Liver (tissue), 9 donors: ENCODE results near the gene ZNF341. TPM values are rescaled to one million over a fixed set of nuclear protein-coding genes. Genes with fewer than 3 reads are reported as not detected.

ENCODE experiments used
- DNase-seq: peaks from one replicate; pipeline ENCODE4 v3.0.0-alpha.2; 2017; ENCODE audit warnings: low spot score
- H3K27ac ChIP-seq, 2 donors: one replicate each; pipeline ENCODE4 v1.7.0; 2013; ENCODE audit warnings: inconsistent platforms in 2 of 2, low read length in 2 of 2, control low read depth in 1 of 2, low read depth in 1 of 2, mild to moderate bottlenecking in 1 of 2
- H3K27me3 ChIP-seq, 4 donors: one replicate each; pipeline versions ENCODE4 v1.6.1 to v1.7.0; 2013; ENCODE audit warnings: low read length in 3 of 4, inconsistent platforms in 1 of 4, mild to moderate bottlenecking in 1 of 4, moderate library complexity in 1 of 4; ENCODE audit not compliant: control insufficient read depth in 4 of 4, insufficient read depth in 4 of 4
- H3K36me3 ChIP-seq, 4 donors: one replicate each; pipeline versions ENCODE4 v1.6.1 to v1.7.0; 2013; ENCODE audit warnings: low read length in 3 of 4, mild to moderate bottlenecking in 3 of 4, low read depth in 1 of 4, moderate library complexity in 1 of 4; ENCODE audit not compliant: control insufficient read depth in 4 of 4, insufficient read depth in 3 of 4
- H3K4me1 ChIP-seq, 4 donors: one replicate each; pipeline versions ENCODE4 v1.6.1 to v1.7.0; 2013; ENCODE audit warnings: low read length in 3 of 4, mild to moderate bottlenecking in 3 of 4, moderate library complexity in 1 of 4; ENCODE audit not compliant: control insufficient read depth in 4 of 4, insufficient read depth in 4 of 4
- H3K4me3 ChIP-seq, 3 donors: one replicate each; pipeline versions ENCODE4 v1.6.1 to v1.7.0; 2013; ENCODE audit warnings: low read length in 3 of 3, control low read depth in 1 of 3, low read depth in 1 of 3, mild to moderate bottlenecking in 1 of 3
- H3K9ac ChIP-seq, 2 donors: one replicate each; pipeline ENCODE4 v1.7.0; 2013; ENCODE audit warnings: low read length in 2 of 2, mild to moderate bottlenecking in 2 of 2, moderate library complexity in 2 of 2, control low read depth in 1 of 2, low read depth in 1 of 2
- H3K9me3 ChIP-seq, 4 donors: one replicate each; pipeline versions ENCODE4 v1.6.1 to v1.7.0; 2013; ENCODE audit warnings: low read length in 3 of 4; ENCODE audit not compliant: control insufficient read depth in 4 of 4
- CTCF ChIP-seq: fragments of 150-350 bp; IDR thresholded peaks from 2 replicates; pipeline ENCODE4 v1.5.1; 2017; ENCODE audit warnings: improper control_type of control experiment, low read depth, low read length; ENCODE audit not compliant: missing input control
- EGR1 ChIP-seq, 2 donors: IDR thresholded peaks; 2 replicates each; pipeline ENCODE4 v1.6.1; 2016 to 2018; ENCODE audit warnings: antibody characterized with exemption in 2 of 2, low read depth in 2 of 2
- FOXA1 ChIP-seq: IDR thresholded peaks from 2 replicates; pipeline ENCODE4 v1.6.1; 2016; ENCODE audit warnings: antibody characterized with exemption
- FOXA2 ChIP-seq: IDR thresholded peaks from 2 replicates; pipeline ENCODE4 v1.6.1; 2016; ENCODE audit warnings: antibody characterized with exemption
- GABPA ChIP-seq, 2 donors: IDR thresholded peaks in 1 of 2; conservative IDR thresholded peaks in 1 of 2; 2 replicates each; pipeline ENCODE4 v1.6.1; 2016; ENCODE audit warnings: antibody characterized with exemption in 2 of 2, mild to moderate bottlenecking in 1 of 2, moderate library complexity in 1 of 2
- HNF4A ChIP-seq, 2 donors: conservative IDR thresholded peaks; 2 replicates each; pipeline ENCODE4 v1.6.1; 2016; ENCODE audit warnings: antibody characterized with exemption in 2 of 2, mild to moderate bottlenecking in 2 of 2
- HNF4G ChIP-seq: IDR thresholded peaks from 2 replicates; pipeline ENCODE4 v1.6.1; 2016; ENCODE audit warnings: antibody characterized with exemption
- JUND ChIP-seq, 2 donors: IDR thresholded peaks; 2 replicates each; pipeline ENCODE4 v1.6.1; 2016; ENCODE audit warnings: antibody characterized with exemption in 2 of 2
- NR2F2 ChIP-seq: IDR thresholded peaks from 2 replicates; pipeline ENCODE4 v1.6.1; 2016; ENCODE audit warnings: antibody characterized with exemption
- RAD21 ChIP-seq, 2 donors: IDR thresholded peaks; 2 replicates each; pipeline ENCODE4 v1.6.1; 2016; ENCODE audit warnings: antibody characterized with exemption in 2 of 2, mild to moderate bottlenecking in 2 of 2
- RXRA ChIP-seq, 2 donors: IDR thresholded peaks; 2 replicates each; pipeline ENCODE4 v1.6.1; 2017 to 2018; ENCODE audit warnings: antibody characterized with exemption in 2 of 2, mild to moderate bottlenecking in 1 of 2
- SP1 ChIP-seq: IDR thresholded peaks from 2 replicates; pipeline ENCODE4 v1.6.1; 2018; ENCODE audit warnings: antibody characterized with exemption, mild to moderate bottlenecking
- TAF1 ChIP-seq: conservative IDR thresholded peaks from 2 replicates; pipeline ENCODE4 v1.6.1; 2016; ENCODE audit warnings: antibody characterized with exemption, mild to moderate bottlenecking
- YY1 ChIP-seq: IDR thresholded peaks from 2 replicates; pipeline ENCODE4 v1.6.1; 2016; ENCODE audit warnings: antibody characterized with exemption, mild to moderate bottlenecking
- ZBTB33 ChIP-seq: IDR thresholded peaks from 2 replicates; pipeline ENCODE4 v1.6.1; 2016; ENCODE audit warnings: antibody characterized with exemption
- WGBS: extraction: QIAGEN DNeasy Blood & Tissue Kit; methylation state at CpG from one replicate; pipeline ENCODE4 v1.1.7; 2013; 5-methylcytosine and 5-hydroxymethylcytosine counted together
- polyA plus RNA-seq, 2 donors: library from polyadenylated mRNA; stranded (reverse) in 1 of 2; unstranded in 1 of 2; fragments of 200-250 nt in 1 of 2; fragments of >200 nt in 1 of 2; fragmentation: Nextera tagmentation in 1 of 2; extraction: Ambion mirVana in 1 of 2; gene quantifications; one replicate each; pipeline versions ENCODE4 v1.2.1 to v1.2.3, GENCODE V29; 2013 to 2015
- total RNA-seq, 2 donors: library from RNA; depleted of rRNA; stranded (reverse); fragments of >200 nt; gene quantifications; one replicate each; pipeline ENCODE4 v1.2.3, GENCODE V29; 2014
- TF ChIP-seq, protein P1 (sequence below): IDR thresholded peaks from 2 replicates; pipeline ENCODE4 v1.6.1; 2016; ENCODE audit warnings: antibody characterized with exemption, mild to moderate bottlenecking
- TF ChIP-seq, protein P2 (sequence below): IDR thresholded peaks from 2 replicates; pipeline ENCODE4 v1.6.1; 2016; ENCODE audit warnings: antibody characterized with exemption
- TF ChIP-seq, protein P3 (sequence below): IDR thresholded peaks from 2 replicates; pipeline ENCODE4 v1.6.1; 2016; ENCODE audit warnings: antibody characterized with exemption
- donor health status: healthy.
- donor health status: healthy.
- donor health status: healthy.
- donor health status: healthy.
- donor health status: healthy.

ZNF341 gene
- total and polyA plus RNA-seq, 4 donors = 0.69 to 1.1 (median 0.82) TPM

- WGBS = 83% methylated on average over 2 of the region's 2 CpGs
- no peak overlapping the region for H3K4me3 ChIP-seq
- no peak for TF ChIP-seq TAF1
- TF ChIP-seq HNF4G = no peak
- no peak for TF ChIP-seq GABPA (IDR thresholded peaks at IDR 0.05 in 1 of 2, conservative IDR thresholded peaks at IDR 0.05 in 1 of 2)
- no peak for TF ChIP-seq ZBTB33
- no peak for TF ChIP-seq RXRA (IDR thresholded peaks at IDR 0.05)
- TF ChIP-seq, protein P1, sequence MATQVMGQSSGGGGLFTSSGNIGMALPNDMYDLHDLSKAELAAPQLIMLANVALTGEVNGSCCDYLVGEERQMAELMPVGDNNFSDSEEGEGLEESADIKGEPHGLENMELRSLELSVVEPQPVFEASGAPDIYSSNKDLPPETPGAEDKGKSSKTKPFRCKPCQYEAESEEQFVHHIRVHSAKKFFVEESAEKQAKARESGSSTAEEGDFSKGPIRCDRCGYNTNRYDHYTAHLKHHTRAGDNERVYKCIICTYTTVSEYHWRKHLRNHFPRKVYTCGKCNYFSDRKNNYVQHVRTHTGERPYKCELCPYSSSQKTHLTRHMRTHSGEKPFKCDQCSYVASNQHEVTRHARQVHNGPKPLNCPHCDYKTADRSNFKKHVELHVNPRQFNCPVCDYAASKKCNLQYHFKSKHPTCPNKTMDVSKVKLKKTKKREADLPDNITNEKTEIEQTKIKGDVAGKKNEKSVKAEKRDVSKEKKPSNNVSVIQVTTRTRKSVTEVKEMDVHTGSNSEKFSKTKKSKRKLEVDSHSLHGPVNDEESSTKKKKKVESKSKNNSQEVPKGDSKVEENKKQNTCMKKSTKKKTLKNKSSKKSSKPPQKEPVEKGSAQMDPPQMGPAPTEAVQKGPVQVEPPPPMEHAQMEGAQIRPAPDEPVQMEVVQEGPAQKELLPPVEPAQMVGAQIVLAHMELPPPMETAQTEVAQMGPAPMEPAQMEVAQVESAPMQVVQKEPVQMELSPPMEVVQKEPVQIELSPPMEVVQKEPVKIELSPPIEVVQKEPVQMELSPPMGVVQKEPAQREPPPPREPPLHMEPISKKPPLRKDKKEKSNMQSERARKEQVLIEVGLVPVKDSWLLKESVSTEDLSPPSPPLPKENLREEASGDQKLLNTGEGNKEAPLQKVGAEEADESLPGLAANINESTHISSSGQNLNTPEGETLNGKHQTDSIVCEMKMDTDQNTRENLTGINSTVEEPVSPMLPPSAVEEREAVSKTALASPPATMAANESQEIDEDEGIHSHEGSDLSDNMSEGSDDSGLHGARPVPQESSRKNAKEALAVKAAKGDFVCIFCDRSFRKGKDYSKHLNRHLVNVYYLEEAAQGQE = no peak
- TF ChIP-seq FOXA1 = no peak
- no peak for TF ChIP-seq CTCF
- no peak for TF ChIP-seq HNF4A (conservative IDR thresholded peaks at IDR 0.05)
- no peak for TF ChIP-seq EGR1 (IDR thresholded peaks at IDR 0.05; ENCODE audit: low read depth in 2 of 2)
- no peak for TF ChIP-seq SP1
- TF ChIP-seq, protein P2, sequence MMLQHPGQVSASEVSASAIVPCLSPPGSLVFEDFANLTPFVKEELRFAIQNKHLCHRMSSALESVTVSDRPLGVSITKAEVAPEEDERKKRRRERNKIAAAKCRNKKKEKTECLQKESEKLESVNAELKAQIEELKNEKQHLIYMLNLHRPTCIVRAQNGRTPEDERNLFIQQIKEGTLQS = no peak
- no peak for TF ChIP-seq YY1
- no peak for TF ChIP-seq NR2F2
- TF ChIP-seq FOXA2 = no peak
- no peak for TF ChIP-seq RAD21 (IDR thresholded peaks at IDR 0.05)
- TF ChIP-seq, protein P3, sequence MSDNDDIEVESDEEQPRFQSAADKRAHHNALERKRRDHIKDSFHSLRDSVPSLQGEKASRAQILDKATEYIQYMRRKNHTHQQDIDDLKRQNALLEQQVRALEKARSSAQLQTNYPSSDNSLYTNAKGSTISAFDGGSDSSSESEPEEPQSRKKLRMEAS = no peak
- TF ChIP-seq JUND (IDR thresholded peaks at IDR 0.05) = no peak
Observed at GRCh38 chr20:33765099-33765498, 33.3 kb downstream of the ZNF341 start.

More at GRCh38 chr20:33765099-33765498, 33.3 kb downstream of the ZNF341 start:
- no peak overlapping the region for H3K27ac ChIP-seq
- no peaks in the 10 kb centered on the region for H3K9me3 ChIP-seq
- no peaks in the 10 kb centered on the region for H3K27me3 ChIP-seq
- H3K4me1 ChIP-seq = no peaks in the 10 kb centered on the region
- no peak overlapping the region for H3K9ac ChIP-seq
- DNase-seq = no peak
- peaks cover 0 to 11% (median 0%) of the 10 kb centered on the region in 4 donors for H3K36me3 ChIP-seq
